T-helper 17 cell (primary cell): Measurements from ENCODE around the gene MBD4. TPM values are rescaled to one million over a fixed set of nuclear protein-coding genes. Genes with fewer than 3 reads are reported as not detected.
"Not testable (repeated sequence)": the region's sequence is repeated elsewhere in the genome, so short reads cannot be mapped to it uniquely, and the experiment has no call there.

Source experiments
- ATAC-seq: fragments of 150-1000 bp; cut with Tn5 transposase; 2 replicates; pipeline ENCODE4 v1.10.0; 2021; ENCODE audit warnings: mild to moderate bottlenecking, moderate library complexity
- DNase-seq, 3 donors: peaks; one replicate each; pipeline versions ENCODE4 v3.0.0 to v3.0.0-alpha.2; 2020 to 2021
- H3K9me3 ChIP-seq: one replicate; pipeline ENCODE4 v1.7.0; 2013; ENCODE audit warnings: low read length, mild to moderate bottlenecking; ENCODE audit not compliant: control insufficient read depth, poor library complexity, severe bottlenecking
- H3K27ac Mint-ChIP-seq: one replicate; pipeline ENCODE4 v1.8.0; 2022; ENCODE audit warnings: mild to moderate bottlenecking, moderate library complexity, mixed read lengths
- H3K27me3 Mint-ChIP-seq: one replicate; pipeline ENCODE4 v1.8.0; 2022; ENCODE audit warnings: mixed read lengths
- H3K36me3 Mint-ChIP-seq: one replicate; pipeline ENCODE4 v1.8.0; 2022; ENCODE audit warnings: low read depth, mixed read lengths
- H3K4me1 Mint-ChIP-seq: one replicate; pipeline ENCODE4 v1.8.0; 2022; ENCODE audit warnings: mild to moderate bottlenecking, mixed read lengths
- H3K4me3 Mint-ChIP-seq: one replicate; pipeline ENCODE4 v1.8.0; 2022; ENCODE audit warnings: mild to moderate bottlenecking, moderate library complexity, mixed read lengths
- total RNA-seq, 4 donors: library from RNA in 2 of 4; stranded (reverse) in 2 of 4; gene quantifications; one replicate each; pipeline ENCODE4 v1.2.3 and lab custom pipeline; 2022 to 2026

MBD4 gene
- total RNA-seq, 2 donors from 2014 or later: 44.7 to 49.4 TPM

GRCh38 chr3:129388791-129389571 is 50.8 kb downstream of the MBD4 start:
- H3K27ac Mint-ChIP-seq, DNase-seq, H3K4me3 Mint-ChIP-seq, H3K27me3 Mint-ChIP-seq, H3K36me3 Mint-ChIP-seq, H3K9me3 ChIP-seq, ATAC-seq, H3K4me1 Mint-ChIP-seq: not testable (repeated sequence)

DNA sequence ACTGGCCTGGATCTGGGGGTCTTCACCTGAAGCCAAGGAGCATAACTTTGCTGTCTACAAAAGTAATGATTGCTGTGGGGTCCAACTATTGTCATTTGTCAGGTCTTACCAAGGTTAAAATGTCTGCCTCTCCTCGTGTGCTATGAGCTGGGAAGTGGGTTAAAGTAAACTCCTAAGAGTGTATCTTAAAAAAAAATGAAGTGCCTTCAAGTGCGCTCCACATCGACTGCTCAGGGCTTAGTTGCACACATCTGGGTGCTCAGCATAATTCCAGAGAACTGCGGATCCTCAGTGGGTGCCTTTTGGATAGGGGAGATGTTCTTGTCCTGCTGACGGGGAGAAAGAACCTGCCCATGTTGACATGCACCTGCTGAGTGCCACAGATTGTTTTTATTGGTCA is 52.3 kb downstream of the MBD4 start:
- no peaks in the 10 kb centered on the region for H3K9me3 ChIP-seq
- Mint-ChIP-seq H3K27me3 (no peaks in the 10 kb centered on the region), H3K4me3 (no peak overlapping the region), H3K27ac (peak overlapping the region; percentile 8), H3K36me3 (peaks cover 3% of the 10 kb centered on the region), H3K4me1 (peaks cover 2% of the 10 kb centered on the region)
- DNase-seq (no peak), ATAC-seq (no peak)

- H3K27me3 Mint-ChIP-seq: no peaks in the 10 kb centered on the region
- ATAC-seq (no peak), DNase-seq (no peak)
- peaks cover 3% of the 10 kb centered on the region for H3K36me3 Mint-ChIP-seq
- H3K4me1 Mint-ChIP-seq: peaks cover 2% of the 10 kb centered on the region
- H3K4me3 Mint-ChIP-seq: no peak overlapping the region
- no peaks in the 10 kb centered on the region for H3K9me3 ChIP-seq
- no peak overlapping the region for H3K27ac Mint-ChIP-seq
Measured at GRCh38 chr3:129386984-129387383, 52.8 kb downstream of the MBD4 start.

DNA sequence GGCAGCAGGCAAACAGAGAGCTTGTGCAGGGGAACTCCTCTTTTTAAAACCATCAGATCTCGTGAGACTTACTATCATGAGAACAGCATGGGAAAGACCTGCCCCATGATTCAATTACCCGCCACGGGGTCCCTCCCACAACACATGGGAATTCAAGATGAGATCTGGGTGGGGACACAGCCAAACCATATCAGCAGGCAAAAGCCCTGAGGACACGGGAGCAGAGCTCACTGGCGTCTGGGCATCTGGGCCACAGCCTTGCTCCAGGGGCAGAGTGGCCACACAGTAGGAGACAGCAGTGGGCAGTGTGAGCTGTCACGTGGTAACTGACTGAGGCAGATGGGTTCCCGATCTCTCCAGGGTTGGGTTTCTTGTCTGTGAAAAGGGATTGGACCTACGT is 54.2 kb downstream of the MBD4 start:
- H3K36me3 Mint-ChIP-seq, DNase-seq, H3K9me3 ChIP-seq, H3K27me3 Mint-ChIP-seq, H3K4me1 Mint-ChIP-seq, ATAC-seq, H3K4me3 Mint-ChIP-seq, H3K27ac Mint-ChIP-seq: not testable (repeated sequence)

DNA sequence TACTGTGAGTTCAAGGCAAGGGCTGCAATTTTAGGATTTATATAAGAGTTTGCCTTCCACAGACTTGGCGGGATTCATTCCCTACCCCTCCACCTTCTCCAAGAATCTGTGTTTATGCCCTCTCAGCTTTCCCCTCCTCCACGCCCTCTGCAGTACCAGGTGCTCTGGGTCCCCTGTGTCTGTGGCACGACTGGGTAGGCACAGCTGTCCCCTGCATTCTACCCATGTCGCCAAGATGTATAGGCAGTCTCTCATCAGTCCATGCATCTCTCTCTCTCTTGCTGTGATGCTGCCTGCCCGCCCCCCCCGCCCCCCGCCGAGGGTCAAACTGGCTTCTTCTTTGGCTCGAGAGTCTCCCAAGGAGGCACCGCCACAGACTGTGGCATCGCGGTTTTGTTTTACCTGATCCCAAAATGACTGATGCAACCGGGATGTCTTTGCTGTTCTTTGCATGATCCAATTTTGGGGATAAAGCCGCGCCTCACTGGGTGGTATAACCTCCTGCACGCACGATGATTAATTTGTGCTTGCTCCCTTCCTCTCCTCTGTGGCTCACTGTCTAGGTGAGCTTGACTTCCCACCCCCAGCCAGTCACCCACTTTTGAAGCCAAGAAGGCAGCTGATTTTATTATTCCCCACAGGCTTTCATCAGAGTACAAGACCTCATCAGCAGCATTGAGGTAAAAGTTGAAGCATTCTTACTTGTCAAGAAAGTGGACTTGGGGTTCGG is 55.0 kb downstream of the MBD4 start:
- no peak overlapping the region for H3K4me3 Mint-ChIP-seq
- peaks cover 2% of the 10 kb centered on the region for H3K4me1 Mint-ChIP-seq
- H3K27ac Mint-ChIP-seq: no peak overlapping the region
- H3K36me3 Mint-ChIP-seq: no peaks in the 10 kb centered on the region
- DNase-seq: no peak
- no peaks in the 10 kb centered on the region for H3K27me3 Mint-ChIP-seq
- H3K9me3 ChIP-seq: no peaks in the 10 kb centered on the region
- no peak for ATAC-seq

- H3K36me3 Mint-ChIP-seq, H3K4me3 Mint-ChIP-seq, ATAC-seq, H3K27me3 Mint-ChIP-seq, H3K4me1 Mint-ChIP-seq, H3K9me3 ChIP-seq, H3K27ac Mint-ChIP-seq, DNase-seq: not testable (repeated sequence)
Measured at GRCh38 chr3:129384103-129384502, 55.6 kb downstream of the MBD4 start.

DNA sequence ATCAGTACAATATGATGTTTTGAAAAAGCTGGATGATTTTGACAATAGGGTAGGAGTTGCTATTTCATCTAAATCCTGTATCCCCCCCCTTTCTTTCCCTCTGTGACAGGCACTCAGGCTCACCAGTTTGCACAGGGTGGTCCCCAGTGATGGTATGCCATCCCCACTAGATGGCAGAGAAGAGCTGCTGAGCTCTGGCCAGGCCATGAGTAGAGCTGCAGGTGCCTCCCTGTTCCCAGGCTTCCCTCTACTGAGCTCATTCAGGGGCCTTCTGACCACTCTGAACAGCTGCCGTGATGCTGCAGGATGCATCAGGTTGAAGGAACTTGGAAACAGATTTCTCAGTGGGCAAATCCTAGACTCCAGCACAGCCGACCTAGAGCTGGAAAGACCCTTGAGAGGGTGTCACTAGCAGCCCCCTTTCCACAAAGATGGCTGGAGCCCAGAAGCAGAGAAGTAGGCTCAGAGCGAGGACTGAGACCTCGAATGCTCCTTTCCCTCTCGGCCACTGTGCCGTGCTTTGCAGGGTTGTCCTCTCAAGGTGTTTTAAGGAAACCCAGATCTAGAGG is 56.4 kb downstream of the MBD4 start:
- no peaks in the 10 kb centered on the region for H3K9me3 ChIP-seq
- peak; percentile 91 for ATAC-seq
- no peaks in the 10 kb centered on the region for H3K27me3 Mint-ChIP-seq
- peak in 1 of 3 donors; percentile 27 for DNase-seq
- H3K27ac Mint-ChIP-seq: no peak overlapping the region
- H3K36me3 Mint-ChIP-seq: no peaks in the 10 kb centered on the region
- H3K4me3 Mint-ChIP-seq: no peak overlapping the region
- peaks cover 2% of the 10 kb centered on the region for H3K4me1 Mint-ChIP-seq

- H3K4me1 Mint-ChIP-seq: peaks cover 2% of the 10 kb centered on the region
- no peak overlapping the region for H3K4me3 Mint-ChIP-seq
- DNase-seq (no peak), ATAC-seq (no peak)
- no peak overlapping the region for H3K27ac Mint-ChIP-seq
- no peaks in the 10 kb centered on the region for H3K9me3 ChIP-seq
- no peaks in the 10 kb centered on the region for H3K27me3 Mint-ChIP-seq
- no peaks in the 10 kb centered on the region for H3K36me3 Mint-ChIP-seq
Measured at GRCh38 chr3:129382366-129382765, 57.4 kb downstream of the MBD4 start.

Other genes starting within 250 kb of the MBD4 start
- gene COPG1, start 190.3 kb downstream of the MBD4 start, total RNA-seq: 100 to 1,000 TPM; 101 to 102 TPM
- 10 to 100 TPM; 48.2 to 55.3 TPM for gene HMCES, start 161.1 kb downstream of the MBD4 start, total RNA-seq
- 1 to 10 TPM; 2.3 to 5.2 TPM for gene EFCAB12, start 11.3 kb downstream of the MBD4 start, total RNA-seq
- 10 to 100 TPM; 20.1 to 22.8 TPM for gene IFT122, start 276 bp upstream of the MBD4 start, total RNA-seq
- gene RHO, start 88.7 kb upstream of the MBD4 start, total RNA-seq: not detected
- gene H1-8, start 103.2 kb upstream of the MBD4 start, total RNA-seq: not detected
- gene PLXND1, start 166.7 kb upstream of the MBD4 start, total RNA-seq: 100 to 1,000 TPM in 1 of 2 donors, 10 to 100 TPM in 1; 78.8 to 152 TPM